Measurements from ENCODE around the gene DIABLO.

The DIABLO gene

DNA sequence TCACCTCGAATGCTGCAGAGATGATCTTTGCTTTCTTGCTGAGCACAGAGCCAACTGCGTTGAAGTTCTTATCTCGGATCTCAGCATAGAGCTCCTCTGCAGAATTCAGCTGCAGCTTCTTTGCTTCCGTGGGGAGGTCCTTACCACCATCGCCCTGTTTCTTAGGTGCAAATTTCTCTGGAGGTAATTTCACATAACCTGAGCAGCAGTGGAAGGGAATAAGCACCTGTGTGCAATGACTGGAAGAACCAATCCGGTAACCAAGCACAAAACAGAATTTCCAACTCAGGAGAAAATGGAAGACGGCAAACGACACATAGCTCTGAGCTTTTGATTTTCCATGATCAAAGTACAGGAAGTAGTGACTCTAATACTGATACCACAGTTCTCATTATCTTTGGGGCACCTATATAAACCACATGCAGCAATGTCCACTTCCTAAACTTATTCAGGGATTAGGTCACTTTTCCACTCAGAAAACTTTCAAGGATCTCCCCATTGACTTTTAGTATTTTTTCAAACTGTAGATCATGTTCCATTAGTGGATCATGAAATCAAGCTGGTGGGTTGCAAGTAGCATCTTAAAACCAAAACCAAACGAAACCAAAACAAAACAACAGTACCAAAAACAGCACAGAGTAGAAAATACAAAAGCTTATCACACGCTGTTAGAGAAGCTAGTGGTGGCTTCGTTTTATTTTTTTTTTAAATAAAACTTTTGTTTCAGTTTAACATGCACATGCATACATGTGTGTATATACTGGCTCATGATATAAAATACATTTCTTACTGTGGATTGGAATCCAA lies 18.9 kb upstream of the DIABLO start:
- Histone ChIP-seq H3K27ac (ENCODE audit: low read depth, low read length) (no peak overlapping the region), H3K4me1 (ENCODE audit: insufficient read depth, low read length) (no peaks in the 10 kb centered on the region), H3K36me3 (ENCODE audit: insufficient read depth, low read length) (peaks cover 25% of the 10 kb centered on the region), H3K9ac (ENCODE audit: low read depth, low read length) (no peak overlapping the region), H3K27me3 (ENCODE audit: insufficient read depth, low read length) (no peaks in the 10 kb centered on the region), H3K9me3 (ENCODE audit: insufficient read depth, low read depth, low read length) (no peaks in the 10 kb centered on the region), H3K4me3 (ENCODE audit: low read length) (no peak overlapping the region)
- WGBS, result 96% methylated on average over 8 of the region's 11 CpGs

DNA sequence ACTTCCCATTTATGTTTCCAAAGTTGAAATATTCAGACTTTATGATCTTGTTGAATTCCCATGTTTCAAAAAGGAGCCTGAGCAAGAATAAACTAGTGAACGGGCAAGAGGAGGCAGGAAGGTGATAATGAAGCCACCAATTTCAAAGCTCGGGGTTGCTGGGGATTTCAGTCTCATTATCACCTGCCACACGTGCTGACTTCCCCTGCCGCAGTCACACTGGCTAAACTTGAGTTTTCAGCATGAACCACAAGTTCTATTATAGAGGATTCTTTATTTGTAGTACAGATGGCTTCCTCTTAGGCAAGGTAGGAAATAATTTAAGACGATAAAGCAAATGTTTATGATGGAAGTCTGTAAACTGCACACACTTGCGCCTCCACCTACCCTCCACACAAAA lies 18.1 kb upstream of the DIABLO start:
- Histone ChIP-seq H3K4me3 (ENCODE audit: low read length) (no peak overlapping the region), H3K27me3 (ENCODE audit: insufficient read depth, low read length) (no peaks in the 10 kb centered on the region), H3K9me3 (ENCODE audit: insufficient read depth, low read depth, low read length) (no peaks in the 10 kb centered on the region), H3K4me1 (ENCODE audit: insufficient read depth, low read length) (no peaks in the 10 kb centered on the region), H3K36me3 (ENCODE audit: insufficient read depth, low read length) (peaks cover 20% of the 10 kb centered on the region), H3K27ac (ENCODE audit: low read depth, low read length) (no peak overlapping the region), H3K9ac (ENCODE audit: low read depth, low read length) (no peak overlapping the region)
- WGBS, result 95% methylated on average over 4 of the region's 6 CpGs

DNA sequence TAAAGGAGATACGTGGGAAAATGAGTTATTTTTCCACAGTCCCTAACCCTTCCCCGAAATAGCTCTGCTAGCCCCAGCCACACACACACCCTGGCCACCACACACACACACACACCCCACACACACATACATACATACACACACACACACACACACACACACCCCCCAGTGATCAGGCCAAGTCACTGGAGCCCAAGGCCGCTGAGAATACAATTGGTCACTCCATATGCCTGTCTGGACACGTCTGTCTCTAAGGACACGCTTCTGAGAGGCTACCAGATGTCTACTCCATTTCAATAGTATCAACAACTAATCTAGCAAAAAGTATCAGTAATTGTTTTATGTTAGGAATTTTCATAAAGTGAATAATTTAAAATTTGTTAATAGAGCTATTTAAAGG lies 13.0 kb upstream of the DIABLO start:
- H3K27ac ChIP-seq (ENCODE audit: low read depth, low read length), result no peak overlapping the region
- 98% methylated on average over 5 of the region's 5 CpGs for WGBS
- no peak overlapping the region for H3K4me3 ChIP-seq (ENCODE audit: low read length)
- peaks cover 34% of the 10 kb centered on the region for H3K36me3 ChIP-seq (ENCODE audit: insufficient read depth, low read length)
- H3K27me3 ChIP-seq (ENCODE audit: insufficient read depth, low read length), result no peaks in the 10 kb centered on the region
- H3K9me3 ChIP-seq (ENCODE audit: insufficient read depth, low read depth, low read length), result no peaks in the 10 kb centered on the region
- H3K9ac ChIP-seq (ENCODE audit: low read depth, low read length), result no peak overlapping the region
- no peaks in the 10 kb centered on the region for H3K4me1 ChIP-seq (ENCODE audit: insufficient read depth, low read length)

DNA sequence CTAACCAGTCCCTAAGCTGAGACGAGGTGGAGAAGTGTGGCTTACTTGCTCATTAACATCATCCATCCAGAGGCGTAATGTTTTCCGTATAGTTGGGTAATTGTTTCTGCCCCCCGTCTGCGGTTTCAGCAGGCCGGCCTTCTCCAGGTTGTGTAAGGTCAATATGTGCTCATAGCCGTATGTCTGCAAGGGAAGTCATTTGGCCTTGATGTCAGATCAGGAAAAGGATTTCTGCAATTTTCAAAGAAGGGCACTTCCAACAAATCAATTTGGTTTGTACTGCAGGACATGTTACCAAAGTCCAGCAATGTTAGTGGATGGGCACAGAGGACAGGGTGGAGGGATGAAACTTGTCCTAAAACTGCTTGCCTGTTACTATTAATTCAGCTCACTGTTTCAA lies 9.9 kb upstream of the DIABLO start:
- no peaks in the 10 kb centered on the region for H3K27me3 ChIP-seq (ENCODE audit: insufficient read depth, low read length)
- H3K27ac ChIP-seq (ENCODE audit: low read depth, low read length), result no peak overlapping the region
- WGBS, result 95% methylated on average over 7 of the region's 7 CpGs
- no peaks in the 10 kb centered on the region for H3K9me3 ChIP-seq (ENCODE audit: insufficient read depth, low read depth, low read length)
- H3K4me1 ChIP-seq (ENCODE audit: insufficient read depth, low read length), result no peaks in the 10 kb centered on the region
- H3K4me3 ChIP-seq (ENCODE audit: low read length), result no peak overlapping the region
- H3K36me3 ChIP-seq (ENCODE audit: insufficient read depth, low read length), result peaks cover 52% of the 10 kb centered on the region
- H3K9ac ChIP-seq (ENCODE audit: low read depth, low read length), result no peak overlapping the region

DNA sequence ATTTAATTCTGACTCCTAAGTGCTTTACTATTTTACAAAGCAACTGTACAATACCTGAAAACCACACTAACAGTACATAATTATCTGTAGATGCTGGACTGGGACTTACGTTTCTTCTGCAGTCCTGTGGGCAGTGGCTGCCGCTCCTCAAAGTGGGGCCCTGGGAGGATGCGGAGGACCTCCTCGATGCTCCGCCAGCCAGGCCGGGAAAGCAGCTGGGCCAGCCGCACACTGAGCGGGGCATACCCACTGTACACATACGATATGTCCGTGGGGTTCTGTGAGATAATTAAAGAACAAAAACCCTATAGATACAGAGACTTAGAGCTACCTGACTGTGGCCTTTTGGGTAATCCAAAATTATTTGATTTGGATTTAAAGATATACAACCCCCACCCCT lies 6.8 kb upstream of the DIABLO start:
- Histone ChIP-seq H3K36me3 (ENCODE audit: insufficient read depth, low read length) (peaks cover 53% of the 10 kb centered on the region), H3K4me1 (ENCODE audit: insufficient read depth, low read length) (no peaks in the 10 kb centered on the region), H3K27me3 (ENCODE audit: insufficient read depth, low read length) (no peaks in the 10 kb centered on the region), H3K9ac (ENCODE audit: low read depth, low read length) (no peak overlapping the region), H3K9me3 (ENCODE audit: insufficient read depth, low read depth, low read length) (no peaks in the 10 kb centered on the region), H3K27ac (ENCODE audit: low read depth, low read length) (no peak overlapping the region), H3K4me3 (ENCODE audit: low read length) (no peak overlapping the region)
- 95% methylated on average over 9 of the region's 10 CpGs for WGBS

DNA sequence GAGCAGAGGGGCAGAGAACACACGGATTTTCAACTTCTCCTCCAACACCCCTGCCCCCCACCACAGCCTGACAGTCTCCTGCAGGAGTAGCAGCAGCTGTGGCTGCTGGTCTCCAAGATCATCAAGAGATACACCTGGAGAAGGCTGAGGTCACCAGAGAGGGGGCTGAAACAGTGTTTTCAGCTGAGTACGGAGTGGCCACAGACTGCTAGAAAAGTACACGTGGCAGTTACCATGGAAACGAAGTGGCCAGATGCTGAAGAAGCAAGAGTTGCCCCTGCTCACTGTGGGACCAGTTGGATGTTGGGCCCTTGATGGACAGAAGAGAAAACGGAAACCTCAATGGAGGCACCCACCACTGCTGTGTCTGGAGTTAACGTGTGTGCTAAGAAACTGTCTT lies 4.9 kb upstream of the DIABLO start:
- H3K27ac ChIP-seq (ENCODE audit: low read depth, low read length), result no peak overlapping the region
- no peaks in the 10 kb centered on the region for H3K9me3 ChIP-seq (ENCODE audit: insufficient read depth, low read depth, low read length)
- 79% methylated on average over 6 of the region's 6 CpGs for whole genome bisulfite sequencing
- H3K36me3 ChIP-seq (ENCODE audit: insufficient read depth, low read length), result peaks cover 47% of the 10 kb centered on the region
- no peak overlapping the region for H3K4me3 ChIP-seq (ENCODE audit: low read length)
- no peak overlapping the region for H3K9ac ChIP-seq (ENCODE audit: low read depth, low read length)
- H3K4me1 ChIP-seq (ENCODE audit: insufficient read depth, low read length), result no peaks in the 10 kb centered on the region
- H3K27me3 ChIP-seq (ENCODE audit: insufficient read depth, low read length), result 0 out of 2 replicates have a peak, but pooled peaks cover 5% of the 10 kb centered on the region

DNA sequence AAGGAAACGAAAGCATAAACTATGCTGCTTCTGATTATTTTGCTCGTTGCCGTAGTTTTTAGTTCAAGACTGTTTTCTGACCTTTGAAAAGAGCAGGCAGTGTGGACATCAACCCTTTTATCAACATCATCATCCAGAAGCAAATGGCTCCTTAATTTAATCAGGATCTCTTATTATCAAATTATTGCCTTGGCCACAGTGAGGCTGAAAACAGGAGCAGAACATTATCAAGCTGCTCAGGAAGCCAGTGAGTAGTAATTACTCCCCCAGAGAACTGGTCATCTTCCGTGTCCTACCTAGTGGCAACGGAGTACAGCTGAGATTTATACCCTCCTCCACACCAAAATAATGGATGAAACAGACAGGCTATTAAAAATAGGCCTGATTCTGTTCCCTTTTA lies 2.2 kb upstream of the DIABLO start:
- Histone ChIP-seq H3K9me3 (ENCODE audit: insufficient read depth, low read depth, low read length) (no peaks in the 10 kb centered on the region), H3K27ac (ENCODE audit: low read depth, low read length) (no peak overlapping the region), H3K4me3 (ENCODE audit: low read length) (no peak overlapping the region), H3K9ac (ENCODE audit: low read depth, low read length) (no peak overlapping the region), H3K4me1 (ENCODE audit: insufficient read depth, low read length) (peaks cover 17% of the 10 kb centered on the region; the same call in 1 of the 2 replicates), H3K27me3 (ENCODE audit: insufficient read depth, low read length) (0 out of 2 replicates have a peak, but pooled peaks cover 5% of the 10 kb centered on the region), H3K36me3 (ENCODE audit: insufficient read depth, low read length) (peaks cover 40% of the 10 kb centered on the region)
- 92% methylated on average over 5 of the region's 5 CpGs for WGBS

DNA sequence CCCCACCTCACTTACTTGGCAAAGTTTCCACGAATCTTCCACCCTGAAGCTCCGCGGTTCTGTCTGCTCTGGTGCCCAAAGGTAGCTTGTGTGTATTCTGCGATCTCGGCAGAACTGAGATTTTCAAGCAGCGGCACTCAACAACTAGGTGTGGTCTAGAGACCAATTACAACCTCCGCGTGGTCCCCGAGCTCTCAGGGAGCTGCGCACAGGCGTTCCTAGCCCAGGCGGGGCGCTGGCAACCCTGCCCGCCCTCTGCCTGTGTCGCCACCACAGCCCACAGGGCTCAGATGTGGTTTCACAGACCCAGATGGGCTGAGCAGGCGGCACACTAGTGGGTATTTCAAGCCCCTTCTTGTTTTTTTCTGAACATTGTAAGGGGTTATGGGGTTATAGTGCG lies 1.5 kb upstream of the DIABLO start:
- Histone ChIP-seq H3K4me1 (ENCODE audit: insufficient read depth, low read length) (peaks cover 17% of the 10 kb centered on the region; the same call in 1 of the 2 replicates), H3K27me3 (ENCODE audit: insufficient read depth, low read length) (0 out of 2 replicates have a peak, but pooled peaks cover 5% of the 10 kb centered on the region), H3K36me3 (ENCODE audit: insufficient read depth, low read length) (peaks cover 40% of the 10 kb centered on the region), H3K27ac (ENCODE audit: low read depth, low read length) (no peak overlapping the region), H3K9me3 (ENCODE audit: insufficient read depth, low read depth, low read length) (no peaks in the 10 kb centered on the region), H3K9ac (ENCODE audit: low read depth, low read length) (no peak overlapping the region), H3K4me3 (ENCODE audit: low read length) (no peak overlapping the region)
- WGBS, result 96% methylated on average over 17 of the region's 17 CpGs

DNA sequence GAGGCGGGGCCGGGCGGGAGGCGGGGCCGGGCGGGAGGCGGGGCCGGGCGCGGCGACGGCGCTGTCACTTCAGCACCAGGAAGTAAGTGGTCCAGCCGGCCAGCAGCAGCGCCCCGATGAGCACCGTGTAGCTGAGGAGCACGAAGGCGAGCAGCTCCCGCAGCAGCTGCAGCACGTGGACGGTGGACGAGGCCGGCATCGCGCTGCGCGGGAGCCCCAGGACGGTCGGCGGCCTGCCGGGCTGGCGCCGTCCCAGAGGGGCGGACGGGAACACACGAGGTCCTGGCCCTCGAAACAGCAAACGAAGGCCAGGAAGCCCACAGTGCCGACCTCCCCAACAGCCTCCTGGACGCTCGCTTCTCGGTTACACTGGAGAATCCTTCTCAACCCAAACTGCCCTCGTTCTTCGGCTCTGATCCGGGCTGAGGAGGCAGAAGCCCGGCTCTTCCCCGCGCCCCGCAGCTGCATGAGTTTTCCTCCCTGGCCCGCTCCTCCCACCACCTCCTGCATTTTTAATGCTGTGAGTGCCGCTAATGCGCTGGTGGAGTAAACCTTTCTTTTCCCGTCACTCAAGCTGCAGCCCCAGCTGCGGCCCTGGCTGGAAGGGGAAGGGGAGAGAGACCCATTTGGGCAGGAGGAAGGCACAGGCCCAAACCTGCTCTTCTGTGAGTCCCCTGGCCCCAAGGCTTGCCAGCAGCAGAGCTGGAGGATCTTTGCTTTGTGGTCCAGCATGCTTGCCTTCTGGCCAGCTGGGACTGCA lies 694 bp upstream of the DIABLO start:
- no peaks in the 10 kb centered on the region for H3K9me3 ChIP-seq (ENCODE audit: insufficient read depth, low read depth, low read length)
- WGBS, result 27% methylated on average over 55 of the region's 55 CpGs
- H3K9ac ChIP-seq (ENCODE audit: low read depth, low read length), result 0 out of 2 replicates have a peak overlapping the region, but pooled peaks have one; percentile 8
- H3K4me3 ChIP-seq (ENCODE audit: low read length), result peak overlapping the region; percentile 45
- 0 out of 2 replicates have a peak, but pooled peaks cover 5% of the 10 kb centered on the region for H3K27me3 ChIP-seq (ENCODE audit: insufficient read depth, low read length)
- H3K27ac ChIP-seq (ENCODE audit: low read depth, low read length), result no peak overlapping the region
- H3K36me3 ChIP-seq (ENCODE audit: insufficient read depth, low read length), result peaks cover 40% of the 10 kb centered on the region
- H3K4me1 ChIP-seq (ENCODE audit: insufficient read depth, low read length), result peaks cover 17% of the 10 kb centered on the region; the same call in 1 of the 2 replicates

DNA sequence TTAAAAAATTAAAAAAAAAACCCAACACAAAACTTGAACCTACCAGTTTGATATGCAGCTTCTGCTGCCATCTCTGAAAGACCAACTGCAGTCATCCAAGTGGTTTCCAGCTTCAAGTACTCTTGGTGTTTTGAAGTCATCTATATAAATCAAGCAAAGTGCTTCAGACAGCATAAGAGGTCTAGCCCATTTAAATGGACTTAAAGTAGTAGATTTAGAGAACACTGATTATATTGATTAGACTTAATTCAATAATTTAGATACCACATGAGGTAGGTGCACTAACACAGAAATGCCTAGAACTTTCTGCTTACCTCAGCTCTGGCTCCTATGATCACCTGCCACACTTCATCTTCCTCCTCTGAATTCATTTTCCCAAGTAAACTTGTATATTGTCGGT lies 9.4 kb downstream of the DIABLO start:
- H3K9me3 ChIP-seq (ENCODE audit: insufficient read depth, low read depth, low read length), result no peaks in the 10 kb centered on the region
- no peak overlapping the region for H3K4me3 ChIP-seq (ENCODE audit: low read length)
- H3K36me3 ChIP-seq (ENCODE audit: insufficient read depth, low read length), result peaks cover 88% of the 10 kb centered on the region
- no peaks in the 10 kb centered on the region for H3K27me3 ChIP-seq (ENCODE audit: insufficient read depth, low read length)
- WGBS, result no CpG with 5 or more reads among the region's 1 CpG
- H3K27ac ChIP-seq (ENCODE audit: low read depth, low read length), result no peak overlapping the region
- no peak overlapping the region for H3K9ac ChIP-seq (ENCODE audit: low read depth, low read length)
- H3K4me1 ChIP-seq (ENCODE audit: insufficient read depth, low read length), result no peaks in the 10 kb centered on the region

DNA sequence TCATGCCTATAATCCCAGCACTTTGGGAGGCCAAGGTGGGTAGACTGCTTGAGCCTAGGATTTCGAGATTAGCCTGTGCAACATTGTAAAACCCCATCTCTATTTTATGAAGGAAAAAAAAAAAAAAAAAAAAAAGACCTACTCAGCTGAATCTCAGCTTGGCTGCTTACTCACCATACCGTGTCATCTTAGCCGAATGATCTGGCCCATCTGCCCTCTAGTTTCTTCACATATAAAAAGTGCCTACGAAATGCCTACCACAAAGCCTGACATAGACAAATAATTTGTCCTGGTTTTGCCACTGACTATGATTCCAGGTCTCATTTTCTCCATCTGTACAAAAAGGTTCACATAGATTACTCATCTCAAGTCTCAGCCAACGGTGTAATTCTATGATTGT lies 10.1 kb downstream of the DIABLO start:
- H3K9ac ChIP-seq (ENCODE audit: low read depth, low read length), result no peak overlapping the region
- H3K36me3 ChIP-seq (ENCODE audit: insufficient read depth, low read length), result peaks cover 88% of the 10 kb centered on the region
- 98% methylated on average over 4 of the region's 5 CpGs for WGBS
- no peaks in the 10 kb centered on the region for H3K9me3 ChIP-seq (ENCODE audit: insufficient read depth, low read depth, low read length)
- H3K27me3 ChIP-seq (ENCODE audit: insufficient read depth, low read length), result no peaks in the 10 kb centered on the region
- H3K27ac ChIP-seq (ENCODE audit: low read depth, low read length), result no peak overlapping the region
- no peaks in the 10 kb centered on the region for H3K4me1 ChIP-seq (ENCODE audit: insufficient read depth, low read length)
- H3K4me3 ChIP-seq (ENCODE audit: low read length), result no peak overlapping the region

Data from HUES64 (cell line).